GM12865 (cell line): ENCODE measurements around the gene RET.

ENCODE experiments used
- DNase-seq: peaks from one replicate; pipeline ENCODE4 v3.0.0; 2010; ENCODE audit warnings: low read depth
- H3K4me3 ChIP-seq: 2 replicates; pipeline ENCODE4 v1.5.1; 2011; ENCODE audit warnings: mild to moderate bottlenecking, low read depth, low read length, control low read depth
- TF ChIP-seq, protein P1 (sequence below): IDR thresholded peaks from 2 replicates; pipeline ENCODE4 v1.5.1; 2011; ENCODE audit warnings: low read length, control low read depth, low read depth, inconsistent platforms; ENCODE audit not compliant: insufficient read depth; ENCODE audit errors: missing control alignments

RET gene

DNA sequence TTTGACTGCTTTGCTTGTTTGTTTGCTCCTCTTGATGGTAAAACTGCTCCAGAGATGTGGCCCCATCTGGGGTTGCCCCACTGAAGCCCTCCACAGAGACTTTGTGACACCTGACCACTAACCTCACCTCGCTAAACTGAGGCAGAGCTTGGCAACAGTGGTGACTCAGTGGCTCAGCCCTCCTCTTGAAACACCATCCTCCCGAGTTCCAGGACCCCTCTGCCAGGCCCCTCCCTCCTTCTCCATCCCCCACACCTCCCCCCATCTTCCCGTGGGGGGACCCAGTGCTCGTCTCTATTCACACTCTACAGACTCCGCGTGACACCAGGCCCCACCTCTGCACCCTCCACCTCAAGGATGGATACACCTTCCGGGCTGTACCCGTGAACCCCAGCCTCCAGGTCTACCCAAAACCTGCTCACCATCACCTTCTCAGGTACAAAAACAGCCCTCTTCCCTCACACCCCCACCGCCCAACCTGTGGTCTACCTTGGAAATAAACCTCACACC, 19.0 kb upstream of the RET start:
- TF ChIP-seq, protein P1, sequence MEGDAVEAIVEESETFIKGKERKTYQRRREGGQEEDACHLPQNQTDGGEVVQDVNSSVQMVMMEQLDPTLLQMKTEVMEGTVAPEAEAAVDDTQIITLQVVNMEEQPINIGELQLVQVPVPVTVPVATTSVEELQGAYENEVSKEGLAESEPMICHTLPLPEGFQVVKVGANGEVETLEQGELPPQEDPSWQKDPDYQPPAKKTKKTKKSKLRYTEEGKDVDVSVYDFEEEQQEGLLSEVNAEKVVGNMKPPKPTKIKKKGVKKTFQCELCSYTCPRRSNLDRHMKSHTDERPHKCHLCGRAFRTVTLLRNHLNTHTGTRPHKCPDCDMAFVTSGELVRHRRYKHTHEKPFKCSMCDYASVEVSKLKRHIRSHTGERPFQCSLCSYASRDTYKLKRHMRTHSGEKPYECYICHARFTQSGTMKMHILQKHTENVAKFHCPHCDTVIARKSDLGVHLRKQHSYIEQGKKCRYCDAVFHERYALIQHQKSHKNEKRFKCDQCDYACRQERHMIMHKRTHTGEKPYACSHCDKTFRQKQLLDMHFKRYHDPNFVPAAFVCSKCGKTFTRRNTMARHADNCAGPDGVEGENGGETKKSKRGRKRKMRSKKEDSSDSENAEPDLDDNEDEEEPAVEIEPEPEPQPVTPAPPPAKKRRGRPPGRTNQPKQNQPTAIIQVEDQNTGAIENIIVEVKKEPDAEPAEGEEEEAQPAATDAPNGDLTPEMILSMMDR = no peak
- H3K4me3 ChIP-seq = no peak overlapping the region
- no peak for DNase-seq

DNA sequence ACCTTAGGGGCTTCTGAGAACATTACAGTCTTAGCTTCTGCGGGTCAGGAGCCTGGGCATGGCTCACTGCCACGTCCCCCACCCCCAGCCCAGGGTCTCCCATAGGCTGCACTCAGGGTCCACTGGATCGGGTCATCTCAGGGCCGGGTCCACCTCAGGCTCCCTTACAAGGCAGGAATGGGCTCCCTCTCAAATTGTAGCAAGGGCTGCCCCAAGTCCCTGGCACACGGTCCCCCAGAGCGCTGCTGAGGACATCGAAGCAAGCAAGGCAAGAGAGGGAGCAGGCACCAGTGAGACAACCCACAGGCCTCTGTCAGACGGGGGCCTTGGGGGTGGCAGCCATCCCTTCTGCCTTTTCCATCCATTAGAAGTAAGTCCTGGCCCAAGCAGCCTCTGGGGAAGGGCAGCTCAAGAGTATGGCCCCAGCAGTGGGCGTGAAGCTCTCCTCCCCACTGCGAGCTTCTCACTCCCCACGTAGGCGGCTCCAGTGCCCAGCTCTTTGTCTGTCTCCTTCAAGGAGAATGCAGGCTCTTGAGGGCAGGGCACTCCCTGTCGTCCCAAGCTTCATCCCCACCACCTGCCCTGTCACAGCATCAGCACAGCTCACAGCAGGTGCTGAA, 18.0 kb upstream of the RET start:
- TF ChIP-seq, protein P1 = no peak
- H3K4me3 ChIP-seq = no peak overlapping the region
- no peak for DNase-seq

DNA sequence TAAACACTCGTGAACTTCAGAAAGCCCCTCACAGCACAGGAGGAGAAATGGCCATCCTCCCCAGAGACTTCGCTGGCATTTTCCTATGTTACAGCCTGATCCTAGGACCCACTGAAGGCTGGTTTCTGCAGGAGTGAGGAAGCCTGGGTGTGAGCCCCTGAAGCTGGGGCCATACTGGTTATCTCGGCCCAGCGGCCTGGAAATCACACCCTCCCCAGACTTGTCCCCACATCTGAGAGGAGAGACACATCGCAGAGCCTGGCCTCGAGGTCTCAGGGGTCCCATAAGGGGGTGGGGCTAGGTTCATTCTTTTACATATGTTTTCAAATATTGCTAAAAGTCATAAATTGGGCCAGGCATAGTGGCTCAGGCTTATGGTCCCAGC, 17.5 kb upstream of the RET start:
- no peak overlapping the region for H3K4me3 ChIP-seq
- no peak for DNase-seq
- TF ChIP-seq, protein P1 = no peak

DNA sequence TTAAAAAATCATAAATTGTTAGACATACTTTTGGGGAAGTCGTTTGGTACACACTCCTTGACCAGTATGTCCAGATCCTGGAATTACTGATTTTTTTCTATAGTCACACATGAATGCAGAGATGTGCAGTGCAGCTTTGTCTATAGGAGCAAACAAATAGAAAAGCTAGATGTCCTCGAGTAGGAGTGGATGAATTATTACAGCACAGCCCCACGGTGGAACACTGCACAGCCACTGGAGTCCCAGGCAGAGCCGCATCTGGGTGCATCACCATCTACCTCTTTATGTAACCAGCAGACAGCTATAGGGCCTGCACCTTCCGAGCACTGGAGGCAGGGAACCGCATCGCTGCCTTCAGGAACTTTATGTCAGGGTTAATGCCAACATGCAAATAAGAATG, 17.0 kb upstream of the RET start:
- H3K4me3 ChIP-seq = no peak overlapping the region
- no peak for DNase-seq
- TF ChIP-seq, protein P1 = no peak

DNA sequence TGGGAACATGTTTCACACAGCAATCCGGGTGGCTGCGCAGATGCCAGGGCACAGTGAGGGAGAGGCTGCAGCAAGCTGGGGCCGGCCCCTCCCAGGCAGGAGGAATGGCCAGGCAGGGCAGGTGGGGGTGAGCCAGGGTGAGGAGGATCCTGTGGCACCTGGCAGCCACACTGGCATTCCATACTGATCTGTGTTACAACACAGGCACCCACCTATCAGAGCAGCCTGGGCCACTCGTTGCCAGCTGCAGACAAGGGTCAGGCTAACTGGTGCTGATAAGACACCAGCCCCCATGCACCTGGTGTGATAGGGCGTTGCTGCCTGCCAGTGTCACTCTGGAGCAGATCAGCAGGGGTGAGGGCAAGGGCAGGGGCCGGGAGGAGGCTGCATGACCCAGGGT, 16.6 kb upstream of the RET start:
- no peak overlapping the region for H3K4me3 ChIP-seq
- no peak for DNase-seq
- TF ChIP-seq, protein P1 = no peak

DNA sequence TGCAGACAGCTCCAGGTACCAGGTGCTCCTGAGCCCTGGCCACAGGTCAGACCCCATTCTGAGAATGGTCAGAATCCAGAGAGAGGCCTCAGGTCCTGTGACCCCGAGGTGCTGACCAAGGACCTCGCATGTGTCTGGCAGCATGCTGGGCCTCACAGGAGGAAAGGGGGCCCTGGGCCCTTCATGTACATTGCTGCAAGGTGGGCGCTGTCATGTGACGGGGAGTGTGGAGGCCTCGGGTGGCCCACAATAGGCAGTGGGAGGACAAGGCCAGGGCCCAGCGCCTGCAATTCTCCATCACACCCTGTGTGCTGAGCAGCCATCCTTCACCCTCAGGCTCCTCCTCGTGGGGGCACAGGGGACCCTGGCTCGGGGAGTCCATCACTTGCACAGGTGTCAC, 15.5 kb upstream of the RET start:
- DNase-seq = no peak
- TF ChIP-seq, protein P1 = no peak
- H3K4me3 ChIP-seq = no peak overlapping the region

DNA sequence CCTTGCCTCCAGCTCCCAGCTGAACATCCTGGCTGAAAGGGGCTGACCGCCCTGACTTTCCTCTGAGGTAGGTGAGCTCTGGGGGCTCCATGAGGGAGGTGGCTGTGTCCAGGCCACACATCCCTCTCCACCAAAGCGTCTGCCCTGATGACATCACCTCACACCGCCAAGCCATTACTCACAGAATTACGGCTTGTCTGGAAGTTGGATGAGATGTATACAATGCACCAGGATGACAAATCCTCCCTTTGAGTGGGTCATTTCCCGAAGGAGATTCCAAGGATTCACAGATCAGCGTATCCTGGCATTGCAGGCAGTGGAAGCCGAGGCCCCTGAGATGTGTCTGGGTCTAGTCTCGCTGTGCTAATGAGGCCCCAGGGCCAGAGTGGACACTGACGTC, 15.1 kb upstream of the RET start:
- H3K4me3 ChIP-seq = no peak overlapping the region
- TF ChIP-seq, protein P1 = no peak
- DNase-seq = no peak
